NT2/D1 (cell line): ENCODE data around the gene GCDH.

Experiments used
- SUZ12 ChIP-seq: IDR thresholded peaks from 2 replicates; pipeline ENCODE4 v1.6.1; 2011; ENCODE audit not compliant: insufficient read length, insufficient read depth; ENCODE audit errors: extremely low read depth
- YY1 ChIP-seq: IDR thresholded peaks from 2 replicates; pipeline ENCODE4 v1.6.1; 2011; ENCODE audit not compliant: insufficient read length, insufficient read depth
- ZNF274 ChIP-seq: IDR thresholded peaks from 2 replicates; pipeline ENCODE4 v1.6.1; 2011; ENCODE audit warnings: mild to moderate bottlenecking, low read depth, low read length

DNA sequence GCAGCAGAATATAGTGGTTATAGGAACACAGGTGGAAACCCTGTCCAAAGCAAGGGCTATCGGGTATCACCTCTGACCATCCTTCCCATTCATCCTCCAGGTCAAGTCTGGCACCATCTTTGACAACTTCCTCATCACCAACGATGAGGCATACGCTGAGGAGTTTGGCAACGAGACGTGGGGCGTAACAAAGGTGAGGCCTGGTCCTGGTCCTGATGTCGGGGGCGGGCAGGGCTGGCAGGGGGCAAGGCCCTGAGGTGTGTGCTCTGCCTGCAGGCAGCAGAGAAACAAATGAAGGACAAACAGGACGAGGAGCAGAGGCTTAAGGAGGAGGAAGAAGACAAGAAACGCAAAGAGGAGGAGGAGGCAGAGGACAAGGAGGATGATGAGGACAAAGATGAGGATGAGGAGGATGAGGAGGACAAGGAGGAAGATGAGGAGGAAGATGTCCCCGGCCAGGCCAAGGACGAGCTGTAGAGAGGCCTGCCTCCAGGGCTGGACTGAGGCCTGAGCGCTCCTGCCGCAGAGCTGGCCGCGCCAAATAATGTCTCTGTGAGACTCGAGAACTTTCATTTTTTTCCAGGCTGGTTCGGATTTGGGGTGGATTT lies 52.6 kb downstream of the GCDH start:
- no peak for TF ChIP-seq YY1
- TF ChIP-seq SUZ12: no peak
- TF ChIP-seq ZNF274: no peak
